DOHH2 (cell line): Measurements from ENCODE around the gene ANKS4B.

Experiments
- CTCF ChIP-seq: fragments of 200-600 bp; sonication (generic); IDR thresholded peaks from one replicate; pipeline ENCODE4 v1.5.1; 2014; ENCODE audit warnings: antibody characterized with exemption, mild to moderate bottlenecking, low read depth, low read length; ENCODE audit not compliant: poor library complexity, severe bottlenecking
- EZH2phosphoT487 ChIP-seq: fragments of 200-600 bp; sonication (generic); IDR thresholded peaks from 2 replicates; pipeline ENCODE4 v1.6.1; 2017; ENCODE audit warnings: borderline replicate concordance, mild to moderate bottlenecking, antibody characterized with exemption, low read length, moderate library complexity, mixed read lengths

GRCh38 chr16:21190599-21190998 lies 42.9 kb upstream of the ANKS4B start:
- no peak for TF ChIP-seq CTCF
- no peak for TF ChIP-seq EZH2phosphoT487
